ENCODE data around the gene ANXA2R. TPM values are rescaled to one million over a fixed set of nuclear protein-coding genes. Genes with fewer than 3 reads are reported as not detected.

The ANXA2R gene
- total RNA-seq, 1 experiment from 2014 or later = 8.0 TPM

GRCh38 chr5:43051684-43052083, 11.6 kb upstream of the ANXA2R start:
- Mint-ChIP-seq H3K9me3 (ENCODE audit: low read depth, unreplicated experiment) (peaks cover 13% of the 10 kb centered on the region), H3K27me3 (ENCODE audit: unreplicated experiment) (no peaks in the 10 kb centered on the region), H3K27ac (ENCODE audit: unreplicated experiment) (no peak overlapping the region), H3K4me3 (ENCODE audit: low read depth, unreplicated experiment) (no peak overlapping the region), H3K36me3 (ENCODE audit: insufficient read depth, unreplicated experiment) (peaks cover 37% of the 10 kb centered on the region), H3K4me1 (ENCODE audit: low read depth, unreplicated experiment) (peaks cover 13% of the 10 kb centered on the region)
- no peak for TF ChIP-seq CTCF (IDR thresholded peaks at IDR 0.05; ENCODE audit: unreplicated experiment)
- CTCF ChIA-PET = interaction anchor here (0.6 to 0.7 kb wide), 2 partner anchors 22 to 1402 kb away, joined by 3 read pairs; no protein-coding TSS in a partner anchor
- no peak for DNase-seq
- no TSS peak for BruUV-seq (replicated peaks)
- intact Hi-C loops (cut with micrococcal nuclease; ENCODE audit: unreplicated experiment) = no loop called here

GRCh38 chr5:43050384-43050783, 10.3 kb upstream of the ANXA2R start:
- CTCF ChIA-PET = no interaction called here

GRCh38 chr5:43049236-43049635, 9.1 kb upstream of the ANXA2R start:
- CTCF ChIA-PET = interaction anchor here (0.7 kb wide), 1 partner anchor 71 kb away, joined by 5 read pairs; the partner anchor contains the start of gene ZNF131
- no TSS peak for BruUV-seq (replicated peaks)
- H3K27me3 Mint-ChIP-seq (ENCODE audit: unreplicated experiment) = no peaks in the 10 kb centered on the region
- H3K4me1 Mint-ChIP-seq (ENCODE audit: low read depth, unreplicated experiment) = peaks cover 32% of the 10 kb centered on the region
- H3K4me3 Mint-ChIP-seq (ENCODE audit: low read depth, unreplicated experiment) = no peak overlapping the region
- TF ChIP-seq CTCF (IDR thresholded peaks at IDR 0.05; ENCODE audit: unreplicated experiment) = no peak
- peaks cover under 1% of the 10 kb centered on the region for H3K9me3 Mint-ChIP-seq (ENCODE audit: low read depth, unreplicated experiment)
- intact Hi-C loops (cut with micrococcal nuclease; ENCODE audit: unreplicated experiment) = no loop called here
- H3K36me3 Mint-ChIP-seq (ENCODE audit: insufficient read depth, unreplicated experiment) = peaks cover 51% of the 10 kb centered on the region
- DNase-seq = no peak
- H3K27ac Mint-ChIP-seq (ENCODE audit: unreplicated experiment) = no peak overlapping the region

More at GRCh38 chr5:43050384-43050783, 10.3 kb upstream of the ANXA2R start:
- H3K36me3 Mint-ChIP-seq (ENCODE audit: insufficient read depth, unreplicated experiment) = peaks cover 44% of the 10 kb centered on the region
- peaks cover 6% of the 10 kb centered on the region for H3K9me3 Mint-ChIP-seq (ENCODE audit: low read depth, unreplicated experiment)
- peaks cover 21% of the 10 kb centered on the region for H3K4me1 Mint-ChIP-seq (ENCODE audit: low read depth, unreplicated experiment)
- H3K27ac Mint-ChIP-seq (ENCODE audit: unreplicated experiment) = no peak overlapping the region
- intact Hi-C loops (cut with micrococcal nuclease; ENCODE audit: unreplicated experiment) = no loop called here
- no peaks in the 10 kb centered on the region for H3K27me3 Mint-ChIP-seq (ENCODE audit: unreplicated experiment)
- no peak for TF ChIP-seq CTCF (IDR thresholded peaks at IDR 0.05; ENCODE audit: unreplicated experiment)
- no TSS peak for BruUV-seq (replicated peaks)
- no peak for DNase-seq
- no peak overlapping the region for H3K4me3 Mint-ChIP-seq (ENCODE audit: low read depth, unreplicated experiment)

- no peaks in the 10 kb centered on the region for H3K9me3 Mint-ChIP-seq (ENCODE audit: low read depth, unreplicated experiment)
- peak overlapping the region; percentile 66 for H3K27ac Mint-ChIP-seq (ENCODE audit: unreplicated experiment)
- H3K4me3 Mint-ChIP-seq (ENCODE audit: low read depth, unreplicated experiment) = peak overlapping the region; percentile 9
- DNase-seq = no peak
- no peak for TF ChIP-seq CTCF (IDR thresholded peaks at IDR 0.05; ENCODE audit: unreplicated experiment)
- H3K27me3 Mint-ChIP-seq (ENCODE audit: unreplicated experiment) = no peaks in the 10 kb centered on the region
- peaks cover 32% of the 10 kb centered on the region for H3K4me1 Mint-ChIP-seq (ENCODE audit: low read depth, unreplicated experiment)
- CTCF ChIA-PET = interaction anchor here (0.7 to 2.4 kb wide), 5 partner anchors 10 to 356 kb away, joined by 3 to 10 read pairs (median 3); no protein-coding TSS in a partner anchor
- H3K36me3 Mint-ChIP-seq (ENCODE audit: insufficient read depth, unreplicated experiment) = peaks cover 62% of the 10 kb centered on the region
- no TSS peak for BruUV-seq (replicated peaks)
- intact Hi-C loops (cut with micrococcal nuclease; ENCODE audit: unreplicated experiment) = no loop called here
Measured at GRCh38 chr5:43046474-43046873, 6.4 kb upstream of the ANXA2R start.

Measured in Calu3 (cell line).